Measurements from ENCODE around the gene PRLR. TPM values are rescaled to one million over a fixed set of nuclear protein-coding genes. Genes with fewer than 3 reads are reported as not detected.

Gene PRLR
- total RNA-seq, 1 donor from 2014 or later = 7.6 TPM

DNA sequence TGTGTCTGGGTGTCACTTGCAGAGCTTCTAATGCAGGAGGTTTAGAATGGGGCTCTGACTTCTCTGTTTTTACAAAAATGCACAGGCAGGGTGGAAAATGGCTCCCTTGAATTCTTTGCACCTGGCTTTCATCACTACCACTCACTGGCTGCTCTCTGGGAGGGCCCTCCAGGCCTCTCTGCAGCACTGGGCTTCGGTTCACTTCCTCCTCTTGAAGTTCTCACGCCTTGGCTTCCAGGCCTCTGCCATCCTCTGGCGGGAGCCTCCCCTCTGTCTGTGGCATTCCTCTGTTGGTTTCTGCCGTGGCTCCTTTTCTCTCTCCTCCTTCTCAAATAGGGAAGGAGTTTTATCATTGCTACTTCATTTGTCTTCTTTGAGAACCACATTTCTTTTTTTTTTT lies 2.8 kb upstream of the PRLR start:
- no peak for ATAC-seq

DNA sequence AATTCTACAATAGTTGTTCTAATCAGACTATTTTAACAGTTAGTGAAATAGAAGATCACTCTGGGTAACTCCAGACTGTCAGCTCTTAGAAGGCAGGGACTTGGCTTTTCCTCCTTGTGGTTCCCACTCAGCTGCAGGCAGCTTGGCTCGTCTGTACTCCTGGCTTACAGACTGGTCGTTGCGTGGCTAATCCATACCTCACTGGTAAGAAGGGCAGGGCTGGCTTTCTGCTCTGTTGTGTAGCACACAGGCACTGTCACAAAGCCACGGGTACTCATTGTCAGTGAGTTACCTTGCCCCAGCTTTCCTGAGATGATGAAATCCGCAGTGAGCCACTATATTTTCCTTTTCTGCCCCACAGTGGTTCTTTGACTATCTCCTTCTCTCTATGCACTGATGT lies 1.8 kb upstream of the PRLR start:
- ATAC-seq = no peak

DNA sequence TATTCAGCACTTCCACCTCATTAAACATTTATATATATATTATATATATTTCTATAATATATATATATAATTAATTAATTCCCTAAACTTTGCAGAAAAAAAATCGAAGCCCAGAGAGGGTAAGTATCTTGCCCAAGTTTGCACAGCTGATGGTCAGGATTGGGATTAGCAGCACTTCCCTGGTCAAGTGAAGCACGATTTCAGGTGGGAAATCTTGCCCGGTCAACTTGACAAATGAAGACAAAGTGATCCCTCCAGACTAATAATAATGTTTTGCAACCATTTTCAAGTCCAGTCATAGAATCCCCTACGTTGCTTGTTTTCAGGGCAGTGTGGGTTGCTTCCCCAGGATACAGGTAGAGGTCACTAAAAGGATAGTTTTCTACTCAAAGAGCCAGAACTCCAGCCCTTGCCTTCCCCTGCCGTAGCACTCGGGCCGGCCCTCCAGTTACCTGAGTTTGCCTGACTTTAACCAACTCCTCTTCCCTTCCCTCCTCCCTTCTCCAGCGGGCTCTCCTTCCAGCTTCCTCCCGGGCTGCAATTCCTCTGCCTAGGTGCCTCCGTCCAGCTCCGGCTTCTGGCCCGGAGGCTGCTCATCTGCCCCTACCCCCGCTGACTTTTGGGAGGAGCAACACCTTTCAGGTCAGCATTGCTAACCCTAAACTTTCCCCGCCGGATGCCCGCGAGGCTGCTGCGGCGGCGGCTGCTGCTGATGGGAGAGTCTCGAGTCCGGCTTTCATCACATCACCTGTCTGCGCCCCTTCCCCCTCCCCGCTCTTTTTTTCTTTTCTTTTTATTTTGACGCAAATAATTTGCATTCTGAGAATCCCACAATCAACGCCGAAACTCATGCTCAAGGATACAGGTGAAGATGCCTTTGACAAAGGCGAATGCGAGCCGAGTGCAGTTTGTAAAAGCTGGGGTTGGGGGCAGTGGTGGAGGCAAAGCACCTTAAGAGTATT lies 930 bp downstream of the PRLR start:
- ATAC-seq = peak; percentile 67

DNA sequence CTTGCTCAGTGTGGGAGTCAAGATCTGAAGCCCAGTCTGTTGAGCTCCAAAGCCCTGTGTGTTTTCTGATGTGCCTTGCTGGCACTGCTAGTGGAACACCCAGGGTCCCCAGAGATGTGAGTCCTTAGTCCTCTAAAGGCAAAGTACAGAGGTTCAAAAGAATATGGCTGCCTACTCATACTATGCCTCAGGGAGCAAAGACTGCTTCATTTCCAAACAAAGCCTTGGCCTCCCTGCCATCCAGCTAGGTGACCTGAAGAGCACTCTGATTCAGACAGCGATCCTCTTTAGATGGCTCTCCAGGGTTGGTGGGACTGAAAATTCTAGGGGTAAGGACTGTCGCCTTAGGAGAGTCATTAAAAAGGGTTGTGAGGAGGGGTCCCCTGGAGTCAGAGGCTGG lies 2.0 kb downstream of the PRLR start:
- ATAC-seq = no peak

DNA sequence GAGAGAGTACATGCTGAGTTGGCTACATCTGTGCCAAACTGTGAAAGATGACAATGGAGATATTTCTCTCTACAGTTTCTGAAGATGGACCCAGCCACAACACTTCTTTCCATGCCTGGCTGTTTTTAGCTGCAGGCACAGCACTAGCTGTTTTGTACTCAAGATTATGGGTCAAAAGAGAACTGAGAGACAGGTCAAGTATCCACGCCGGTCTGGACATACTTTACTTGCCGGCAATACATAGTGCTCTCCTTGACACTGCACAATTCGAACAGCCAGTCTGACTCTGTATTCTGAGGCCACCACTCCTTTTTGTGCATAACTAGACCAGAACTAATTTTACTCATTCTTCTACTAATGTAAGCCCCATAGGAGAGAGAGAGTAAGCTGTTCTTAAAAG lies 2.6 kb downstream of the PRLR start:
- no peak for ATAC-seq

DNA sequence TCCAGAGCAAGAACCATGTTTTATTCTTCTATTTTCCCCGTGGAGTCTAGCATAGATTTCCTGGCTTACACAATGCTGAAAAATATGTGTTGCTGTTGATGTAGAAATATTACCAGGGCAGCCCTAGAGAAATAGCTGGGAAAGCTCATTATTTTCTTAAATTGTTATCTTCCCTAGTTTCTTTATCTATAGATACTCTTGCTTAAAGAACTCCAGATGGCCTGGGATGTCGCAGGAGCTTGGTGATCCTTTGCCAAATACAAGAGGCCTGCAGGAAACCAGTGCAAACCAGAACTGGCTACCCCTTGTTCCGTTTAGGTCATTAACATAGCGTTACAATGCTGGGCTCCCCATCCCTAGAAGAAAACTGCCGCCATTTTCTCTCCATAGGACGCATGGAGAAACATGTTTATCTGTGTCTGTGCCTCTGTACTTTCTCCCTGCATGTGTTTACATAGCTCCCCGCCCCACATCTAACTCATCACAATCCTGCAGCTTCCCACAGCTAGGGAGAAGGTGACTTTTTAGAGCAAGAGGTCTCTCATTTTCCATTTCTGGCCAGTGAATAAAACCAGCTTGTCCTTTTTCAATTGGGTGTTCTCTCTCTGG lies 6.4 kb downstream of the PRLR start:
- no peak for ATAC-seq

DNA sequence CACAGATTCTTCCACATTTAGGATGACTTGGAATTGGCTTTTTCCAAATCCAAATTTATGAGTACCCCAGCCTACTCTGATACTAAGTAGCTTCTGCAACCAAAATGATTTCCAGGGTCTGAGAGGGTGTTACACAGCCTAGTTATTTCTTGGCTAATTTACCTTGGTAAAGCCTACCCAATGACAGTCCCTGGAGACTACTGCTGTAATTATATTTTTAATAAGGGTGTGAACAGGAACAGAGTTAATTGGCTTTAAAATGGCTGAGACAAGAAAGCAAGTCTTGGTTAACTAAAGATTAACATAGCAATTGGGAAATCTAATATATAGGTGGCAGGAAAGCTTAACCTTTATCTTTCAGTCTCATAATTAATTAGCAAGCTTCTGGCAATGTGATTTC lies 9.3 kb downstream of the PRLR start:
- no peak for ATAC-seq

DNA sequence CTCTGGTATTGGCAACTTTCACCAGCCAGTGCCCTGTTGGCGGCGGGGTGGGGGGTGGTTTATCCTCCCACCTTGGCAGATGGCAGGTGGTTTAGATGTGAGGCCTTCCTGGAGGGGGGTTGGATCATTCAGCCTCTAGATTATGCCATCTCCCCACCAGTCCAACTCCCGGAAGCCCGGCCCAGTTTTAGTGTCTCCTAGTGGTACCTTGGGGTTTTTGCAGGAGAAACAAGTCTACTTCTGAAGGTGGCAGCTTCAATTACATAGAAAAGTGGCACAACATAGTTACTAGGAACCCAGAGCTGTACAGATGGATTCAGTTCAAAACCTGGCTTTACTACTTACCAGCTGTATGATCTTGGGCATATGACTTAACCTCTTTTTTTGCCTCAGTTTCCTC lies 11.3 kb downstream of the PRLR start:
- ATAC-seq = no peak

DNA sequence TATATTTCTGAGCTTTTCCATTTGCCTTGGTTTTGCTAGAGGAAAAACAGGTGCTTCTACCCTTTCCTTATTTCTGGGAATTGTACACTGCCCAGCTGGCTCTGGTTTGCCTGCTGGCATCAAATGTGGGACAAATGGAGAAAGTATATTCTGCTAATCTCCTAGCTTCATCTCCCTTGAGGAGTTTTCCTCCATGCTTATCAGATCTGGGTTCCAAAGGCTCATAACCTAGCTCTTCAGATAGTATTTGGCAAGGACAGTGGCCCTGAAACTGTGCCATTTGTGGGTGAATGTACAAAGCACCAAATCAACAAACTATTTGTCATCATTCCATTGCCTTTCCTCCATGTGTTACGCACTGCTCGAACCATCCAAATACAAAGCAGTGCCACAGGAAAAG lies 16.2 kb downstream of the PRLR start:
- no peak for ATAC-seq

DNA sequence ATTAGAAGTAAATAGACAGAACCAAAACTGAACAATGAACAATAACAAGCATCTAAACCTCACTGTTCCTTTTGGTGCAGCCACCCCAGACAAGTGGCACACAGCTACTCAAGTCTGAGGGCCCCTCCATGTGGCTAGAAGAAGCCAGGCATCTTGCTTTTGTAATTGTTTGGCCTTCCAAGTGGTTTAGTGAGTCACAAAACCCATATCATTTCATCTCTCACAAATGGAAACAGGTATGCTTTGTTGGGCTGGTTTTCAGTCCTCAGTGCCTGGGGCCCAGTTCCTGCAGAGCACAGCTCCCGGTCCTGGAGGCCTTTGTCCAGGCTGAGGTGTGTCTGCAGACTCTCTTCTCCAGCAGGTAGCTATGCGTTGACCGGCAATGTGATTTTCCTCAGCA lies 16.7 kb downstream of the PRLR start:
- peak; percentile 54 for ATAC-seq

DNA sequence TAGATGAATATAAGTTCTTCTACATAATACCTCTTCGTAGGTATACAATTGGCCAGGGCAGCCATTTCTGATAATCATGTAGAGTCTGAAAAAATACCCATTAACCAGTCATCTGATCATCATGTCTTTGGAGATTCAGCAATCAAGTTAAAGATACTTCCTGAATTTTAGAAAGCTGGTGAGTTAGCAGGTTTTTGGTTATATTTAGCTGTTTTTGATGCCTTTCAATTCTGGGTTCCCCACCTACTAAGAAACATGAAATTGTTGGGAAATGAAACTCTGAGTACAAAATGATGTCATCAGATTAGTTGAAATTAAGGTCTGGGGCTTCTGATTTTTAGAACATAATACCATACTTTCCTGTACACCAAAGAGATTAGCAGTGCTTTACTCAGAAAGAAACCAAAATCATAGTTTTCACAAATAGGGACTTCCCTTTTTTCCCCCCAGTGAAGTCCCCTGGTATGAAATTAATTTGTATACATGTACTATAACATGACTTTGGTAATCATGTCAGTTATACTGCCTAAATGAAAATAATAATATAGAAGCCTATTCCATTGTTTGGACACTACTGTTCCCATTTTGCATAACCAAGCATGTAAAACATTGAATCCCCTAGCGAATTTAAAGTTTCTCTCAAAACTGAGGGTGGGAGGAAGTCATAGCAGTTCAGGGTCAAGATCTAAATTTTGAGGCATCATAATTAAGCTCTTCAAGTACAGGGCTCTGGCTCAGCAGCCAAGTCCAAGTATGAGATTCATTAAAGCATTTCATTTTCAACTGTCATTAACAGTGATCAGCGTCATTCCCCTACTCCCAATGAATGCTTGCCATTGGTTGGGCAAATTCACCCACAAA lies 17.9 kb downstream of the PRLR start:
- no peak for ATAC-seq

DNA sequence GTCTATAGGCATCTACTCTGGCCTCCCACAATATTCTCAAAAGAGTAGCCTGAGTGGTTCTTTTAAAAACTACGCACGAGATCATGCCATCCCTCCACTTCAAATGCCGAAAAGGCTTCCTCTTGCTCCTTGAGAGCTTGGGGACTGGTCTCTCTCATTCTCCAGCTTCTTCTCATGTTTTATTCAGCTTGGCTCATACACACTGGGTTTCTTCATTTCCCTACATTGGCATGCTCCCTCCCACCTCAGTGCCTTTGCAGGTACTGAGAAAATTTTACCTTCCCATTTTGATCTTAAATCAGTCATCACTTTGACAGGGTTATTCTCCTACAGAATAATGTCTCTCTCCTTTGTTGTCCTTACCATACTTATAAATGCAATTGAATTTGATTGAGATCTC lies 20.4 kb downstream of the PRLR start:
- ATAC-seq = no peak

DNA sequence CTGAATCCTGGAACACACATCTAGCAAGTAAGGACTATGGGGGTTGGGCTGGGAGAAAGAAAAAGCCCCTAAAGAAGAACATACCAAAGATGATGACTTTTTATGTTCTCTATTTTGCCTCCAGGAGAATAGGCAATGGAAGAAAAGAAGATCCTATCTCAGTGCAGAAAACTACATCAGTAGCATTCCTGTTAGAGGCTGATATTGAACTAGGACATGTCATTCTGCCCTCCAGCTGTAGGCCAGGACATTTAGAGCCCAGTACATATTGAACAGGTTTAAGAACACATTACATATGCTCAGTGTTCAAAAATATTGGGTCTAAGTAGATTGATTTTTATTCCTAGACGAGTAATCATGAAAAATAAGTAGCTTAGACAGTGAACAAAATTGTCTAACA lies 24.7 kb downstream of the PRLR start:
- ATAC-seq = no peak

DNA sequence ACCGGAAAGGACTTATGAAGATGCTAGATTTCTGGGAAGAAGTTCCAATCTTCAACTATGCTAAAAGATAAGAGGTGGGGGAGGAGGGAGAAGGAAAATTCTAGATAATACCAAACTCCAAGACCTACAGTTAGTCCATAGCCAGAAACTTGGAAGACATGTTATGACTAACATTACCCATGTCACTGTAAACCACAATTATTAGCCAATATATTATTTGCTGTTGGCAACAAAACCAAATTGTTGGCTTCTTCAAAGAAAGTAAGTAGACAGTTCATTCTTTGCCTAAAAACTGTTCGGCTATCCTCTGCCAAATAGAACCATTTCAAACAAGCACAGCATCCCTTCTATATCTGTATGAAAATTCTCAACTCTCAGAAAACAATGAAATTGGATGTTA lies 25.1 kb downstream of the PRLR start:
- ATAC-seq = no peak

DNA sequence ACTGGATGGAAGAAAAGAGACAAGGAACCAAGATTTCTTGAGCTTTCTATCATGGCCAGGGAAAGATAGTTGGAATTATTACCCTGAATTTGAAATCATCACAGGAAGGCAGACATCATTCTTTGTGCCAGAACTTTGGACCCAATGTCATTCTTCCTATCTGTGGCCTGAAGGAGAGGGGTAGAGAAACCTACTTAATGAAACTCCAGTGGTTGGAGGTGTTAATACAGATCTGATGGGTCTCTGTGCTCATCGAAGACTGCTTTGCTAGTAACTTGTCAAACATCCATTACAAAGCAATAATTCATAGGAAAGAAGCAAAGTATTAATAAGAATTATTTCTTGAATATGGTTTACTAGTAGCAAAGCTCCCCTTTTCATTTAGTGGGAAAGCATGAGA lies 26.9 kb downstream of the PRLR start:
- no peak for ATAC-seq

DNA sequence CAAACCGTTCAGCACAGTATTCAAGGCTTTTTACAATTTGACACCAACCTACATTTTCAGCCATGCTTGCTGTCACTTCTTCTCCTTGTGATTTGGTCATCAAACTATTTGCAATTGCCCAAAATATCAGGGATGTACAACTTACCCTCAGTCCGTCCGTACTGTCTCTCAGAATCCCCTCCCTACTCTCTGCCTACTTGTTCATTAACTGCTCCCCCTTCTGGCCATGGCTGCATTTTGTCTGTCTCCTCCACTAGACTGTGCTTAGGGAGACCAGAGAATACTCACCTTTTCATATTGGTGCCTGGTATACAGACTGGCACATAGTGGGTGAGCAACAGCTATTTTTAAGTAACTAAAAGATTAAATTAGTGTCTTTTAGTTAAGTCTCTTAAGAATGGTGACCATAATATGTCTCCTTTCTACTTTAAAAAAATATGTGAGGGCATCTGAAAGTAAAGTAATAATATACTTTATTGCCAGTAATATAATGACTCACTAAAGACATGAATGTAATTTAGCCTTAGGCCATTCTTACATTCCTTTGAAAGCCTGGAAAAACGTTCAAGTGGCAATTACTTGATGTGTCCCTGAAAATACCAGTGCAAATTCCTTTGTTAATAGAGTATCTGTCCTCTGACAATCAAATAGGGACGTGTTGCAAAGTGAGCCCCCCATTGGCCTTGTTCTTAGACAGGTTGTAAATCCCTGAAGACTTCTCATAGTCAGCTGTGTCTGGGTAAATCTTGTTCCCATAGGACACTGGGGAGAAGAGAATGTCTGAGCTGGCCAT lies 27.8 kb downstream of the PRLR start:
- peak; percentile 42 for ATAC-seq

DNA sequence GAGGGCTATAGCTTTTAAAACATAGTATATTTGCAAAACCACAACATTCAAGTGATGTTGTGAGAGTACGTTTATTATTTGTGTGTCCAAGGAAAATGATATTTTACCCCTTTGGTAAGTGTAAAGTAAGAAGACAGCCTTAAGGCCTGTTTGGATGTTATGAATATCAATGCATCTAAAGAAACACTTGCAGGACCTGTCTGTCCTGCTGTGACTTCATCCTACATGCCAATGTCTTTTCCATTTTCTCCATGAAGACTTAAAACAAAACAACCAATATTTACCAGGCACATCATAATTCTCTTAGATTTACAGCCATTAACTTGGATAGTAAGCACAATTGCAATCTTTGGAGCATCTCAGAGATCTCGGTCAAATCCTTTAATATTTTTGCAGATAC lies 29.0 kb downstream of the PRLR start:
- ATAC-seq = no peak

DNA sequence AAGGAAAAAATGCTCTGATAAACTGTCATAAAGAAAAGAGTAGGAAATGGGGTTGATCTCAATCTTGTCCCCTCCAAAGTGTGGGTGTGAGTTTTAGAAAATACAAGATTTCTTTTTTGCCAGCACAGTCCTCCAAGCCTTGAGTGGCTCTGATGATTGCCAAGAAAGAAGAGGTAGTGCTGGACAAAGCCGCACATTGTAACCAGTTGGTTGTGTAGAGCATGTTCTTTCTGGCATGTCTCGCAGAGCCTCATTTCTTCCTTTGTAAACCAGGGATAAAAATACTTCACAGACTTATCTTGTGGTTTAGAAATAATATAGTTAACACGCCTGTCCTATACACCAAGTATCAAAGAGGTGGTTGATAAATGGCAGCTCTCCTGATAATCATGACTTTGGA lies 30.4 kb downstream of the PRLR start:
- ATAC-seq = no peak

DNA sequence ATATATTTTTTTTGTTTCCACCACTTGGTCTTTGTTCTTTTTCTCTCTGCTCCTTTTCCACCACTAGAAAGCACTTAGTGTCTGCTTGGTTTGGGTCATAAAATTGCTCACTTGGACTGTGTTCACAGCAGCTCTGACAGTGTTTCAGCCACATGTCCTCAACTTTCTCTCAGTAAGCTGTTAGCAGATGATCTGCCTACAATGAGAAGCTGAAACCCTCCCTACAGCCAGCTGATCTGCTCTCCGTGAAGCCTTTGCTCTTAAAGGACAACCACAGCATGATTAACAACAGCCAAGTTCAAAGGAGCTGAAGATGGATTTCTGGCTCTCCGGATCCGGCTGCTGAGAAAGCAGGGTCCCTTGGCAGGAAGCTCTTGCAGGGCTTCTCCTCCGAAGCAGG lies 31.6 kb downstream of the PRLR start:
- no peak for ATAC-seq

DNA sequence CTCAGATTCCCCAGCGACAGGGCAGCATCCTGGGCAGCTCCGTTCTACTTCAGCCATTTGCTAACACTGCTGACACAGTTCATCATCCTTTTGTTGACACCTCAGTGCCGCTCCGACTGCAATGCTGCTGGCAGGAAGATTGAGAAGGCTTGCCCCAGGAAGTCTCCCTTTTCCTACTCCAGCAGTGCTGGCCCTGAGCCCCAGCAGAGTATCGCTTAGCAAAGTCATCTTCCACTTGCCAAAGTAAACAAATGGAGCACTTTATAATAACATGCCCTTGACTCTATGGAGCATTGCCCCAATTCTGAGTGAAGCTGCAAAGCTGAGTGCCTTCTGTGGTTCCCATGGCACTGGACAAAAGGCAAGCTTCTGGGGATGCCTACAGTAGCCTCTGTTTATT lies 32.2 kb downstream of the PRLR start:
- peak; percentile 35 for ATAC-seq

DNA sequence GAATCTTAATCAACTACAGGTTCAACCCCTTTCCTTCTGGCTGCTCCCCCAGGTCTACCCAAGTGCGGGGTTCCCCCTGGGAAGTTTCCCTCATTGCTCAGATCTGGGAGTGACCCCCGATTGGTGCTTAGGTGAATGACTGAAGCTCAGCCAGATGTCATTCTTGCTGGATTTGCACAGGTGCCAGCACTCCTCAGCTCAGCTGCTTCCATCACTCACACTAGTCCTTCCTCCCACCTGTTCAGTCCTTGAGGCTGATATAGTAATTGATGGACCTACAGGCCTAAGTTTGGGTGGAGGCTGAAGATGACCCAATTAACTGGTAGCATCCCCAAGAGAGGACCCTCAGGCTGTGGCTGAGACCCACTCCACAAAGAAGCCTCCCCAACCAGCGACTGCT lies 32.9 kb downstream of the PRLR start:
- ATAC-seq = no peak

DNA sequence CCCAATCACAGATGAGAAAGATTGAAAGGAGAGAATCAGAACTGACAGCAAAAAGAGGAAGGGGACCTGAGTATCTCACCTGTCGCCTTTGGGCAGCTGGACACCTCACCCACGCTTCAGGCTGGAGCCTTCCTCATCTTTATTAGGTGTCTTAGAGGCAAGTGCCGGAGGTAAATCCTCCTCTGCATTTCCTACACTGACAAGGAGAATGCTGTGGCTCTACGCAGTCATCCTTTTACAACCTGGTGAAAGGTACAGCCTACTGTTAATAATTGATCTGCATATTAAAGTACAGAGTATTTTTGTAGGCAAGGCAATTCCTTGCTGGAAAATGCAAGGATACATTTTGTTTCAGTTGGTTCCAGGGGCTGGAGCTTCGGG lies 34.8 kb downstream of the PRLR start:
- ATAC-seq = no peak
